ENCODE results near the gene RNF135. TPM values are rescaled to one million over a fixed set of nuclear protein-coding genes. Genes with fewer than 3 reads are reported as not detected.
"Not testable (repeated sequence)": the region's sequence is repeated elsewhere in the genome, so short reads cannot be mapped to it uniquely, and the experiment has no call there.

Gene RNF135
- total RNA-seq, 1 experiment from 2014 or later, result 8.0 TPM

DNA sequence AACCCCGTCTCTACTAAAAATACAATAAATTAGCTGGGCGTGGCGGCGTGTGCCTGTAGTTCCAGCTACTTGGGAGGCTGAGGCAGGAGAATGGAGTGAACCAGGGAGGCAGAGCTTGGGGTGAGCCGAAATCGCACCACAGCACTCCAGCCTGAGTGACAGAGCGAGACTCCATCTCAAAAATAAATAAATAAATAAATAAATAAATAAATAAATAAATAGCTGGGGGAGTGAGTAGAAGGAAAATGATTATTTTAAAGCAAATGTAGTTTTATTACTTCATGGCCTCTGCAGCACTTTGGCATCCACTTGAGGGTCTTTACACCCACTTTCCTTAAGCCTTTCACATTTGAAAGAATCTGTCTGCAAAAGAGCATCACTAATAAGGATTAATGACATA, 70.0 kb downstream of the RNF135 start:
- H3K23ac ChIP-seq (ENCODE audit: insufficient read length, low read depth, low read length); H2BK5ac ChIP-seq (ENCODE audit: insufficient read length, low read length); H3T11ph ChIP-seq (ENCODE audit: low read length); H3K27ac Mint-ChIP-seq; H4K20me1 ChIP-seq (ENCODE audit: control insufficient read depth, insufficient read depth, insufficient read length); H3K79me2 ChIP-seq (ENCODE audit: insufficient read depth, low read length); H4K91ac ChIP-seq (ENCODE audit: insufficient read length, low read depth, low read length); H3K4me2 ChIP-seq (ENCODE audit: insufficient read depth, insufficient read length, low read length); H2BK12ac ChIP-seq (ENCODE audit: insufficient read length, low read depth, low read length); H2AFZ ChIP-seq (ENCODE audit: low read length); H3K9me3 Mint-ChIP-seq; H3K4ac ChIP-seq (ENCODE audit: low read depth, low read length); H2BK120ac ChIP-seq (ENCODE audit: low read depth, low read length, poor library complexity, severe bottlenecking); H2BK20ac ChIP-seq (ENCODE audit: low read depth, low read length, poor library complexity, severe bottlenecking); H3K14ac ChIP-seq (ENCODE audit: insufficient read depth, low read length); H3K4me3 Mint-ChIP-seq; H3K9me3 ChIP-seq (ENCODE audit: control insufficient read depth, low read depth, low read length); H2BK15ac ChIP-seq (ENCODE audit: low read depth, low read length); H3K27me3 Mint-ChIP-seq (ENCODE audit: low read depth); H3K27me3 ChIP-seq (ENCODE audit: insufficient read depth, low read length); H4K8ac ChIP-seq (replicated peaks; ENCODE audit: insufficient read length, low read depth, low read length); H3K4me1 Mint-ChIP-seq; H3K27ac ChIP-seq (ENCODE audit: insufficient read length, low read depth, low read length); H3K9ac ChIP-seq (ENCODE audit: extremely low read depth, insufficient read length, low read length); H3K79me1 ChIP-seq (ENCODE audit: insufficient read depth, low read depth, low read length, poor library complexity, severe bottlenecking); DNase-seq; H3K18ac ChIP-seq (ENCODE audit: insufficient read length, low read depth, low read length); H4K5ac ChIP-seq (ENCODE audit: insufficient read length, low read depth, low read length); H3K56ac ChIP-seq (ENCODE audit: insufficient read length, low read depth, low read length); H3K36me3 Mint-ChIP-seq (ENCODE audit: insufficient read depth in 1 of 3, low read depth in 3 of 3); H2AK5ac ChIP-seq (ENCODE audit: insufficient read length, low read length); H3K23me2 ChIP-seq (ENCODE audit: insufficient read length, low read depth, low read length, poor library complexity, severe bottlenecking); H3K4me1 ChIP-seq (ENCODE audit: insufficient read depth, low read length): not testable (repeated sequence)
- WGBS (ENCODE audit: extremely low coverage, insufficient read length, low lambda C conversion rate), result no CpG with 5 or more reads among the region's 7 CpGs

DNA sequence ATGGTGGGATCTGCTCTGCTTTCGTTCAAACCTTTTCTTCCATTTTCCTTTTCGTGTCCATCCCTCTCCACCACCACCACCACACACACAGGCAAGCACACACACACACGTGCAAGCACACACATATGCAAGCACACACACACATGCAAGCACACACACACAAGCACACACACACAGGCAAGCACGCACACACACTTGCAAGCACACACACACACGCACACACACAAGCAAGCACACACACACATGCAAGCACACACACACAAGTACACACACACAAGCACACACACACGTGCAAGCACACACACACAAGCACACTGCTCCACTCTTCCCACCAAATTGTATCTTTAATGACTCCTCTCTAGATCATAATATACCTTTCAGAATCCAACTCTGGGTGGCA, 71.5 kb downstream of the RNF135 start:
- H3K9ac ChIP-seq (ENCODE audit: extremely low read depth, insufficient read length, low read length); H3K9me3 Mint-ChIP-seq; H3K27me3 Mint-ChIP-seq (ENCODE audit: low read depth); H3K79me1 ChIP-seq (ENCODE audit: insufficient read depth, low read depth, low read length, poor library complexity, severe bottlenecking); H3K9me3 ChIP-seq (ENCODE audit: control insufficient read depth, low read depth, low read length); H2BK20ac ChIP-seq (ENCODE audit: low read depth, low read length, poor library complexity, severe bottlenecking); H4K20me1 ChIP-seq (ENCODE audit: control insufficient read depth, insufficient read depth, insufficient read length); DNase-seq; H4K91ac ChIP-seq (ENCODE audit: insufficient read length, low read depth, low read length); H2AK5ac ChIP-seq (ENCODE audit: insufficient read length, low read length); H3K23ac ChIP-seq (ENCODE audit: insufficient read length, low read depth, low read length); H3K56ac ChIP-seq (ENCODE audit: insufficient read length, low read depth, low read length); H3K27ac ChIP-seq (ENCODE audit: insufficient read length, low read depth, low read length); H3K4ac ChIP-seq (ENCODE audit: low read depth, low read length); H2AFZ ChIP-seq (ENCODE audit: low read length); H3T11ph ChIP-seq (ENCODE audit: low read length); H3K4me2 ChIP-seq (ENCODE audit: insufficient read depth, insufficient read length, low read length); H3K4me1 Mint-ChIP-seq; H3K27me3 ChIP-seq (ENCODE audit: insufficient read depth, low read length); H2BK120ac ChIP-seq (ENCODE audit: low read depth, low read length, poor library complexity, severe bottlenecking); H3K18ac ChIP-seq (ENCODE audit: insufficient read length, low read depth, low read length); H4K5ac ChIP-seq (ENCODE audit: insufficient read length, low read depth, low read length); H3K36me3 Mint-ChIP-seq (ENCODE audit: insufficient read depth in 1 of 3, low read depth in 3 of 3); H4K8ac ChIP-seq (replicated peaks; ENCODE audit: insufficient read length, low read depth, low read length); H3K23me2 ChIP-seq (ENCODE audit: insufficient read length, low read depth, low read length, poor library complexity, severe bottlenecking); H3K27ac Mint-ChIP-seq; H3K79me2 ChIP-seq (ENCODE audit: insufficient read depth, low read length); H2BK15ac ChIP-seq (ENCODE audit: low read depth, low read length); H2BK5ac ChIP-seq (ENCODE audit: insufficient read length, low read length); H3K4me3 Mint-ChIP-seq; H3K4me1 ChIP-seq (ENCODE audit: insufficient read depth, low read length); H2BK12ac ChIP-seq (ENCODE audit: insufficient read length, low read depth, low read length); H3K14ac ChIP-seq (ENCODE audit: insufficient read depth, low read length): not testable (repeated sequence)
- WGBS (ENCODE audit: extremely low coverage, insufficient read length, low lambda C conversion rate), result no CpG with 5 or more reads among the region's 6 CpGs
